H1 (cell line): ENCODE measurements around the gene SPEF1. TPM values are rescaled to one million over a fixed set of nuclear protein-coding genes. Genes with fewer than 3 reads are reported as not detected.

Source experiments
- CTCF ChIA-PET: fragments of 300-600 bp; sonication (Branson Sonifier 250); formaldehyde crosslinking; loops from one replicate; lab custom pipeline; 2021; ENCODE audit not compliant: partially characterized antibody; lab: Charles Lee
- POLR2A ChIA-PET: fragments of 300-600 bp; sonication (Branson Sonifier 250); formaldehyde crosslinking; loops from one replicate; lab custom pipeline; 2021; ENCODE audit warnings: inconsistent platforms; ENCODE audit not compliant: partially characterized antibody; lab: Charles Lee
- DNase-seq, 2 experiments: peaks; one replicate each; pipeline versions ENCODE4 v3.0.0 to v3.0.0-alpha.2; 2010 to 2022; ENCODE audit warnings: low spot score in 2 of 2, low read depth in 1 of 2, mixed read lengths in 1 of 2
- FAIRE-seq: peaks from 2 replicates; lab custom pipeline; 2011; peaks lifted over from hg19 to GRCh38; lab: Jason Lieb, UNC
- H2AFZ ChIP-seq: 2 replicates; pipeline ENCODE4 v1.8.1; 2012; ENCODE audit warnings: low read length, inconsistent platforms
- H2AK5ac ChIP-seq: 2 replicates; pipeline ENCODE4 v1.6.1; 2013; ENCODE audit warnings: low read depth, low read length
- H2BK120ac ChIP-seq: replicated peaks from 2 replicates; pipeline ENCODE3; 2013; ENCODE audit warnings: low read depth, low read length, inconsistent platforms
- H2BK12ac ChIP-seq: 2 replicates; pipeline ENCODE4 v1.6.1; 2013; ENCODE audit warnings: low read depth, low read length
- H2BK15ac ChIP-seq: 2 replicates; pipeline ENCODE4 v1.6.1; 2013; ENCODE audit warnings: low read length
- H2BK20ac ChIP-seq: 2 replicates; pipeline ENCODE4 v1.6.1; 2013; ENCODE audit warnings: low read length
- H2BK5ac ChIP-seq: 2 replicates; pipeline ENCODE4 v1.6.1; 2013; ENCODE audit warnings: low read depth, low read length
- H3K14ac ChIP-seq: 2 replicates; pipeline ENCODE4 v1.6.1; 2013; ENCODE audit warnings: inconsistent platforms; ENCODE audit not compliant: insufficient read length
- H3K18ac ChIP-seq: 2 replicates; pipeline ENCODE4 v1.6.1; 2013; ENCODE audit warnings: low read length; ENCODE audit errors: extremely low read depth
- H3K23ac ChIP-seq: 2 replicates; pipeline ENCODE4 v1.6.1; 2013; ENCODE audit warnings: inconsistent platforms; ENCODE audit not compliant: insufficient read length
- H3K23me2 ChIP-seq: 2 replicates; pipeline ENCODE4 v1.6.1; 2013; ENCODE audit warnings: low read depth, low read length
- H3K27ac ChIP-seq: 2 replicates; pipeline ENCODE4 v1.6.1; 2011; ENCODE audit warnings: low read depth, low read length, inconsistent platforms
- H3K27me3 ChIP-seq, 4 experiments: replicated peaks in 1 of 4; 1 replicate in 1 of 4; 2 replicates in 3 of 4; pipeline versions ENCODE4 v1.6.1 to v1.8.1; 2011 to 2013; ENCODE audit warnings: low read length in 3 of 4, mild to moderate bottlenecking in 3 of 4, inconsistent platforms in 2 of 4, mixed read lengths in 2 of 4, moderate library complexity in 1 of 4; ENCODE audit not compliant: control insufficient read depth in 3 of 4, insufficient read depth in 3 of 4; ENCODE audit errors: extremely low read depth in 1 of 4
- H3K36me3 ChIP-seq, 4 experiments: 2 replicates each; pipeline versions ENCODE4 v1.6.1 to v1.8.1; 2011 to 2013; ENCODE audit warnings: mild to moderate bottlenecking in 4 of 4, low read length in 3 of 4, moderate library complexity in 2 of 4, control low read depth in 1 of 4, inconsistent platforms in 1 of 4; ENCODE audit not compliant: insufficient read depth in 4 of 4, control insufficient read depth in 2 of 4
- H3K4ac ChIP-seq: replicated peaks from 2 replicates; pipeline ENCODE3; 2013; ENCODE audit warnings: low read length, low read depth, mixed read lengths, inconsistent platforms; ENCODE audit not compliant: insufficient read length
- H3K4me1 ChIP-seq, 4 experiments: replicated peaks in 1 of 4; 1 replicate in 1 of 4; 2 replicates in 3 of 4; pipeline versions ENCODE4 v1.6.1 to v1.8.1; 2011 to 2013; ENCODE audit warnings: low read length in 3 of 4, inconsistent platforms in 2 of 4, mixed read lengths in 1 of 4; ENCODE audit not compliant: insufficient read depth in 4 of 4, control insufficient read depth in 3 of 4
- H3K4me2 ChIP-seq, 2 experiments: 2 replicates each; pipeline versions ENCODE4 v1.6.1 to v1.8.1; 2011 to 2013; ENCODE audit warnings: low read depth in 2 of 2, low read length in 2 of 2, control low read depth in 1 of 2, inconsistent platforms in 1 of 2, mild to moderate bottlenecking in 1 of 2; ENCODE audit not compliant: insufficient read depth in 1 of 2
- H3K4me3 ChIP-seq, 4 experiments: fragments of 200-600, 300-600 bp in 1 of 4; sonication (generic), shearing (Covaris generic), sonication (Bioruptor Twin) in 1 of 4; 2 replicates each; pipeline versions ENCODE4 v1.5.1 to v1.8.1; 2011 to 2016; ENCODE audit warnings: low read length in 4 of 4, low read depth in 3 of 4, control low read depth in 2 of 4, inconsistent platforms in 2 of 4, mild to moderate bottlenecking in 2 of 4, mixed read lengths in 1 of 4, moderate library complexity in 1 of 4; ENCODE audit not compliant: insufficient read depth in 2 of 4; ENCODE audit errors: extremely low read depth in 1 of 4
- H3K56ac ChIP-seq: replicated peaks from 2 replicates; pipeline ENCODE3; 2013; ENCODE audit warnings: low read depth, mild to moderate bottlenecking, mixed read lengths, low read length, inconsistent platforms; ENCODE audit not compliant: insufficient read length
- H3K79me1 ChIP-seq: 2 replicates; pipeline ENCODE4 v1.6.1; 2013; ENCODE audit warnings: low read depth, low read length, control low read depth
- H3K79me2 ChIP-seq, 2 experiments: 2 replicates each; pipeline versions ENCODE4 v1.6.1 to v1.8.1; 2012 to 2013; ENCODE audit warnings: low read length in 2 of 2, mild to moderate bottlenecking in 2 of 2, inconsistent platforms in 1 of 2; ENCODE audit not compliant: insufficient read depth in 2 of 2, control insufficient read depth in 1 of 2
- H3K9ac ChIP-seq, 4 experiments: replicated peaks in 1 of 4; 1 replicate in 1 of 4; 2 replicates in 3 of 4; pipeline versions ENCODE4 v1.6.1 to v1.8.1; 2011 to 2013; ENCODE audit warnings: low read depth in 3 of 4, low read length in 3 of 4, control low read depth in 2 of 4, mild to moderate bottlenecking in 2 of 4, moderate library complexity in 2 of 4, inconsistent platforms in 1 of 4; ENCODE audit errors: extremely low read depth in 1 of 4
- H3K9me3 ChIP-seq, 2 experiments: 2 replicates each; pipeline versions ENCODE4 v1.6.1 to v1.8.1; 2012 to 2013; ENCODE audit warnings: mild to moderate bottlenecking in 2 of 2, moderate library complexity in 2 of 2, control low read depth in 1 of 2, inconsistent platforms in 1 of 2, low read depth in 1 of 2, low read length in 1 of 2, mixed read lengths in 1 of 2; ENCODE audit not compliant: insufficient read depth in 2 of 2
- H4K20me1 ChIP-seq, 2 experiments: replicated peaks in 1 of 2; 2 replicates each; pipeline versions ENCODE3 to v1.8.1; 2011 to 2013; ENCODE audit warnings: inconsistent platforms in 2 of 2, low read length in 2 of 2, mild to moderate bottlenecking in 1 of 2; ENCODE audit not compliant: insufficient read depth in 2 of 2, control insufficient read depth in 1 of 2
- H4K5ac ChIP-seq: 2 replicates; pipeline ENCODE4 v1.6.1; 2013; ENCODE audit warnings: low read length, low read depth, mixed read lengths, inconsistent platforms; ENCODE audit not compliant: insufficient read length
- H4K8ac ChIP-seq: 2 replicates; pipeline ENCODE4 v1.8.0; 2013; ENCODE audit warnings: mild to moderate bottlenecking, moderate library complexity, low read length, inconsistent platforms; ENCODE audit not compliant: insufficient read depth; ENCODE audit errors: extremely low read depth
- H4K91ac ChIP-seq: replicated peaks from 2 replicates; pipeline ENCODE3; 2013; ENCODE audit warnings: low read length, mixed read lengths, inconsistent platforms; ENCODE audit not compliant: insufficient read length
- EP300 ChIP-seq, 2 experiments: IDR thresholded peaks; 1 replicate in 1 of 2; 2 replicates in 1 of 2; pipeline ENCODE4 v1.6.1; 2011 to 2012; ENCODE audit warnings: low read depth in 2 of 2, low read length in 2 of 2, mild to moderate bottlenecking in 2 of 2, borderline replicate concordance in 1 of 2, inconsistent platforms in 1 of 2, moderate library complexity in 1 of 2
- RAD21 ChIP-seq, 2 experiments: IDR thresholded peaks in 1 of 2; conservative IDR thresholded peaks in 1 of 2; 2 replicates each; pipeline ENCODE4 v1.6.1; 2011; ENCODE audit warnings: low read depth in 2 of 2, low read length in 2 of 2, improper control_type of control experiment in 1 of 2, inconsistent platforms in 1 of 2, mild to moderate bottlenecking in 1 of 2, moderate library complexity in 1 of 2
- RFX5 ChIP-seq: IDR thresholded peaks from 2 replicates; pipeline ENCODE4 v1.6.1; 2011; ENCODE audit warnings: low read depth, low read length, improper control_type of control experiment, borderline replicate concordance
- RXRA ChIP-seq: IDR thresholded peaks from 2 replicates; pipeline ENCODE4 v1.6.1; 2011; ENCODE audit warnings: low read depth, mild to moderate bottlenecking, low read length, moderate library complexity; ENCODE audit not compliant: insufficient read depth
- SAP30 ChIP-seq: fragments of 300-600 bp; sonication (generic); IDR thresholded peaks from 2 replicates; pipeline ENCODE4 v1.7.1; 2012; ENCODE audit warnings: low read length, moderate library complexity, mild to moderate bottlenecking, inconsistent platforms; ENCODE audit not compliant: insufficient read depth, insufficient replicate concordance
- SP2 ChIP-seq: IDR thresholded peaks from 2 replicates; pipeline ENCODE4 v1.6.1; 2012; ENCODE audit warnings: mild to moderate bottlenecking, low read length, inconsistent platforms
- TAF1 ChIP-seq: IDR thresholded peaks from 2 replicates; pipeline ENCODE4 v1.6.1; 2011; ENCODE audit warnings: mild to moderate bottlenecking, low read depth, low read length
- WGBS, 2 experiments: shearing (Covaris generic) in 1 of 2; methylation state at CpG; one replicate each; pipeline versions ENCODE4 v1.1.6 to v1.1.7; 2013 to 2015; ENCODE audit warnings: low lambda C conversion rate in 2 of 2, mixed read lengths in 2 of 2, inconsistent platforms in 1 of 2, low coverage in 1 of 2, missing lambda C conversion rate in 1 of 2; ENCODE audit not compliant: insufficient replicate concordance in 2 of 2, insufficient coverage in 1 of 2, insufficient read length in 1 of 2; ENCODE audit errors: extremely low coverage in 1 of 2, missing lambda C conversion rate in 1 of 2; 5-methylcytosine and 5-hydroxymethylcytosine counted together
- polyA plus RNA-seq, 7 experiments: library from polyadenylated mRNA; depleted of rRNA in 3 of 7; stranded (reverse) in 5 of 7; unstranded in 2 of 7; fragments of >200 nt in 5 of 7; fragments of 200-250 nt in 2 of 7; gene quantifications; 1 replicate in 5 of 7; 2 replicates in 1 of 7; 4 replicates in 1 of 7; pipeline versions ENCODE4 v1.2.1 to v1.2.3, GENCODE V29; 2011 to 2013; ENCODE audit warnings: missing spikeins in 2 of 7, mixed read lengths in 2 of 7
- total RNA-seq: library from RNA; stranded (reverse); fragmentation: NEBNext Ultra II Directional; extraction: Animal tissue kit (Norgen Biotek cat#: 25700); gene quantifications from 2 replicates; pipeline ENCODE4 v1.2.1, GENCODE V29; 2021
- TF ChIP-seq, protein P1 (sequence below): IDR thresholded peaks from 2 replicates; pipeline ENCODE4 v1.6.1; 2012; ENCODE audit warnings: low read length, inconsistent platforms

Gene SPEF1
- total and polyA plus RNA-seq, 2 of the 8 experiments (the other 6 are each of a cell fraction or from before 2014, with no cell fraction given): 0.51 to 0.71 TPM

DNA sequence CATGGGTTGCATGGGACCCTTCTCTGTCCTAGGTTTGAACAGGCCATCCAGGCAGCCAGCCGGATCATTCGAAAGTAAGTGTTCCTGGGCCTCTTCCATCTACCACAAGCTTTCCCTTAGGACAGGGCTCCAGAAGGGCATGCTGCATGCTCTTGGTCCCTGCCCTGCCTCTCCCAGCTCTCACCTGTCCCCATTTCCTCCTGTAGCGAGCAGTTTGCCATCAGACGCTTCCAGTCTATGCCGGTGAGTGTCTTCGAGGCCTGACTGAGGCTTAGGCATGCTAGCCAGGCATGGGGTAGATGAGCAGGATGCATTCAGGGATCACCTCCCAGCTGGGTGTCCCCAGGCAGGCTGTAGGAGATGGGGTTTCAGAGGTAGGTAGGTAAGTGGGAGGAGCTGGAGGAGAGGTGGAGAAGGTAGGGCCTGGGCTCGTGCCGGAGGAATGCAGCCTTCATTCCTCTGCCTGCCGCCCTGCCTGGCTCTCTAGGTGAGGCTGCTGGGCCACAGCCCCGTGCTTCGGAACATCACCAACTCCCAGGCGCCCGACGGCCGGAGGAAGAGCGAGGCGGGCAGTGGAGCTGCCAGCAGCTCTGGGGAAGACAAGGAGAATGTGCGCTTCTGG is 19.1 kb upstream of the SPEF1 start:
- Histone ChIP-seq H2BK12ac (peak overlapping the region; percentile 13; the same call in 1 of the 2 replicates), H3K4ac (peak overlapping the region; percentile 30), H3K9me3 (no peaks in the 10 kb centered on the region), H4K20me1 (peaks cover 3% of the 10 kb centered on the region in 2 experiments), H3K79me2 (no peaks in the 10 kb centered on the region; a peak in 1 of 4 replicates), H4K5ac (peak overlapping the region; percentile 30), H3K27me3 (no peaks in the 10 kb centered on the region), H3K23ac (no peak overlapping the region), H2BK120ac (no peak overlapping the region), H2BK15ac (no peak overlapping the region; the same call in 1 of the 2 replicates), H3K36me3 (peaks cover 4 to 35% (median 30%) of the 10 kb centered on the region in 4 experiments), H2AFZ (no peak overlapping the region), H2BK5ac (peak overlapping the region; percentile 62; the same call in 1 of the 2 replicates), H3K18ac (peak overlapping the region; percentile 6), H4K8ac (no peak overlapping the region; the same call in 1 of the 2 replicates), H3K9ac (peak overlapping the region in 1 of 4 experiments; percentile 9; a peak in 3 of 7 replicates), H3K4me1 (peaks cover 5 to 35% (median 28%) of the 10 kb centered on the region in 4 experiments), H3K56ac (no peak overlapping the region), H3K14ac (no peak overlapping the region), H3K23me2 (peaks cover 9% of the 10 kb centered on the region; the same call in 1 of the 2 replicates), H3K27ac (peak overlapping the region; percentile 71; the same call in 1 of the 2 replicates), H3K4me3 (peak overlapping the region in 2 of 4 experiments; percentile 15 to 42; a peak in 3 of 8 replicates), H4K91ac (no peak overlapping the region), H2BK20ac (0 out of 2 replicates have a peak overlapping the region, but pooled peaks have one; percentile 2), H2AK5ac (no peak overlapping the region), H3K4me2 (peak overlapping the region; percentile 52 to 82), H3K79me1 (no peaks in the 10 kb centered on the region; the same call in 1 of the 2 replicates)
- POLR2A ChIA-PET: interaction anchor here (1.0 to 2.9 kb wide), 15 partner anchors 9 to 123 kb away, joined by 3 to 29 read pairs (median 6); partner anchors contain the start of genes ADISSP, AP5S1, CENPB and PANK2
- CTCF ChIA-PET: interaction anchor here (0.6 to 3.7 kb wide), 8 partner anchors 13 to 271 kb away, joined by 3 to 29 read pairs (median 3); partner anchors contain the start of gene CENPB
- 59% methylated on average over 18 of the region's 18 CpGs; no CpG with 5 or more reads in 1 of the 2 experiments for WGBS, 2 experiments
- peak; percentile 84 for FAIRE-seq
- no peak for DNase-seq
- TF ChIP-seq, protein P1, sequence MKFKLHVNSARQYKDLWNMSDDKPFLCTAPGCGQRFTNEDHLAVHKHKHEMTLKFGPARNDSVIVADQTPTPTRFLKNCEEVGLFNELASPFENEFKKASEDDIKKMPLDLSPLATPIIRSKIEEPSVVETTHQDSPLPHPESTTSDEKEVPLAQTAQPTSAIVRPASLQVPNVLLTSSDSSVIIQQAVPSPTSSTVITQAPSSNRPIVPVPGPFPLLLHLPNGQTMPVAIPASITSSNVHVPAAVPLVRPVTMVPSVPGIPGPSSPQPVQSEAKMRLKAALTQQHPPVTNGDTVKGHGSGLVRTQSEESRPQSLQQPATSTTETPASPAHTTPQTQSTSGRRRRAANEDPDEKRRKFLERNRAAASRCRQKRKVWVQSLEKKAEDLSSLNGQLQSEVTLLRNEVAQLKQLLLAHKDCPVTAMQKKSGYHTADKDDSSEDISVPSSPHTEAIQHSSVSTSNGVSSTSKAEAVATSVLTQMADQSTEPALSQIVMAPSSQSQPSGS: no peak
- no peak for TF ChIP-seq RXRA
- TF ChIP-seq EP300 (IDR thresholded peaks at IDR 0.05; ENCODE audit: borderline replicate concordance in 1 of 2, low read depth in 2 of 2, low read length in 2 of 2): no peak
- TF ChIP-seq RAD21 (IDR thresholded peaks at IDR 0.05 in 1 of 2, conservative IDR thresholded peaks at IDR 0.05 in 1 of 2; ENCODE audit: low read depth in 2 of 2, low read length in 2 of 2): no peak
- no peak for TF ChIP-seq RFX5
- no peak for TF ChIP-seq SAP30
- TF ChIP-seq TAF1: peak; percentile 53; the same call in 1 of the 2 replicates
- no peak for TF ChIP-seq SP2
